IMR-90 (cell line): ENCODE results near the gene MEGF8. TPM values are rescaled to one million over a fixed set of nuclear protein-coding genes. Genes with fewer than 3 reads are reported as not detected.

ENCODE experiments used
- ATAC-seq: fragments of 200-7000 bp; cut with Tn5 transposase; 2 replicates; pipeline ENCODE4 v1.9.1; 2020; ENCODE audit warnings: low read depth, mild to moderate bottlenecking, moderate library complexity
- BruUV-seq: library from RNA; stranded (reverse); fragments of 400-500 nt; replicated peaks from 2 replicates; lab custom pipeline; 2021; lab: Mats Ljungman, UMichigan
- CTCF ChIA-PET: fragments of 300-600 bp; formaldehyde crosslinking; extraction: SDS; loops from one replicate; lab custom pipeline; 2021; ENCODE audit warnings: antibody characterized with exemption; lab: Yijun Ruan, JAX
- POLR2A ChIA-PET: fragments of 300-600 bp; sonication (Branson Sonifier 250); formaldehyde crosslinking; loops from one replicate; lab custom pipeline; 2022; ENCODE audit warnings: antibody characterized with exemption; ENCODE audit not compliant: unreplicated experiment; lab: Charles Lee
- DNase-seq: peaks from one replicate; pipeline ENCODE4 v3.0.0; 2013
- H2AFZ ChIP-seq: replicated peaks from 2 replicates; pipeline ENCODE3; 2013; ENCODE audit warnings: low read length, mild to moderate bottlenecking; ENCODE audit not compliant: poor library complexity
- H2AK5ac ChIP-seq: 2 replicates; pipeline ENCODE4 v1.6.1; 2013; ENCODE audit warnings: low read depth, low read length, inconsistent platforms
- H2AK9ac ChIP-seq: replicated peaks from 2 replicates; pipeline ENCODE3; 2013; ENCODE audit warnings: mild to moderate bottlenecking, low read depth, low read length, moderate library complexity; ENCODE audit not compliant: poor library complexity
- H2BK120ac ChIP-seq: 2 replicates; pipeline ENCODE4 v1.6.1; 2013; ENCODE audit warnings: low read depth, low read length, inconsistent platforms
- H2BK15ac ChIP-seq: 3 replicates; pipeline ENCODE4 v1.6.1; 2013; ENCODE audit warnings: low read depth, low read length, inconsistent platforms
- H2BK20ac ChIP-seq: 2 replicates; pipeline ENCODE4 v1.6.1; 2013; ENCODE audit warnings: low read depth, mild to moderate bottlenecking, inconsistent platforms, low read length, moderate library complexity
- H2BK5ac ChIP-seq: 2 replicates; pipeline ENCODE4 v1.6.1; 2013; ENCODE audit warnings: mild to moderate bottlenecking, low read depth, low read length, inconsistent platforms; ENCODE audit not compliant: poor library complexity, severe bottlenecking
- H3K14ac ChIP-seq: replicated peaks from 2 replicates; pipeline ENCODE4 v1.6.1; 2013; ENCODE audit warnings: low read depth, low read length, inconsistent platforms
- H3K18ac ChIP-seq: 2 replicates; pipeline ENCODE4 v1.6.1; 2013; ENCODE audit warnings: low read depth, low read length, control low read depth
- H3K23ac ChIP-seq: 2 replicates; pipeline ENCODE4 v1.6.1; 2013; ENCODE audit warnings: low read depth, low read length, inconsistent platforms
- H3K27ac ChIP-seq: 2 replicates; pipeline ENCODE4 v1.5.1; 2013; ENCODE audit warnings: mild to moderate bottlenecking, control low read depth, low read length; ENCODE audit not compliant: insufficient read depth
- H3K27me3 ChIP-seq: 2 replicates; pipeline ENCODE4 v1.6.1; 2013; ENCODE audit warnings: low read length; ENCODE audit not compliant: control insufficient read depth, insufficient read depth
- H3K36me3 ChIP-seq: 2 replicates; pipeline ENCODE4 v1.6.1; 2013; ENCODE audit warnings: low read length, mixed read lengths; ENCODE audit not compliant: control insufficient read depth, insufficient read depth
- H3K4ac ChIP-seq: 2 replicates; pipeline ENCODE4 v1.6.1; 2013; ENCODE audit warnings: low read depth, low read length, inconsistent platforms
- H3K4me1 ChIP-seq: 2 replicates; pipeline ENCODE4 v1.6.1; 2013; ENCODE audit warnings: low read length, mixed read lengths; ENCODE audit not compliant: control insufficient read depth, insufficient read depth
- H3K4me2 ChIP-seq: 2 replicates; pipeline ENCODE4 v1.6.1; 2013; ENCODE audit warnings: low read depth, mild to moderate bottlenecking, control low read depth, low read length, moderate library complexity
- H3K4me3 ChIP-seq: 2 replicates; pipeline ENCODE4 v1.5.1; 2013; ENCODE audit warnings: low read depth, mild to moderate bottlenecking, control low read depth, low read length, moderate library complexity; ENCODE audit not compliant: insufficient read depth
- H3K56ac ChIP-seq: 2 replicates; pipeline ENCODE4 v1.6.1; 2013; ENCODE audit warnings: low read length, inconsistent platforms; ENCODE audit not compliant: insufficient read depth; ENCODE audit errors: extremely low read depth
- H3K79me1 ChIP-seq, 2 experiments: 2 replicates each; pipeline ENCODE4 v1.6.1; 2013; ENCODE audit warnings: low read length in 2 of 2, inconsistent platforms in 1 of 2, low read depth in 1 of 2
- H3K9ac ChIP-seq: 2 replicates; pipeline ENCODE4 v1.6.1; 2013; ENCODE audit warnings: low read depth, low read length, control low read depth
- H3K9me1 ChIP-seq: 2 replicates; pipeline ENCODE4 v1.6.1; 2013; ENCODE audit warnings: low read length, inconsistent platforms; ENCODE audit not compliant: insufficient read depth
- H3K9me3 ChIP-seq: 2 replicates; pipeline ENCODE4 v1.6.1; 2013; ENCODE audit warnings: low read length; ENCODE audit not compliant: control insufficient read depth, insufficient read depth
- H4K20me1 ChIP-seq: 2 replicates; pipeline ENCODE4 v1.6.1; 2013; ENCODE audit warnings: low read length, inconsistent platforms; ENCODE audit not compliant: insufficient read depth
- H4K5ac ChIP-seq: 2 replicates; pipeline ENCODE4 v1.6.1; 2013; ENCODE audit warnings: mild to moderate bottlenecking, low read depth, low read length, control low read depth
- H4K8ac ChIP-seq, 2 experiments: 2 replicates each; pipeline ENCODE4 v1.6.1; 2013; ENCODE audit warnings: low read depth in 2 of 2, low read length in 2 of 2, control low read depth in 1 of 2, inconsistent platforms in 1 of 2
- H4K91ac ChIP-seq: 2 replicates; pipeline ENCODE4 v1.6.1; 2013; ENCODE audit warnings: low read depth, low read length, inconsistent platforms; ENCODE audit not compliant: insufficient read depth
- BHLHE40 ChIP-seq: fragments of 150-350 bp; IDR thresholded peaks from 2 replicates; pipeline ENCODE4 v1.6.1; 2016; ENCODE audit warnings: mild to moderate bottlenecking, low read depth, low read length
- CEBPB ChIP-seq: IDR thresholded peaks from 2 replicates; pipeline ENCODE4 v1.6.1; 2012; ENCODE audit warnings: low read depth, low read length, improper control_type of control experiment
- CHD1 ChIP-seq: IDR thresholded peaks from 2 replicates; pipeline ENCODE4 v1.6.1; 2012; ENCODE audit warnings: low read depth, low read length, improper control_type of control experiment
- CTCF ChIP-seq: conservative IDR thresholded peaks from 2 replicates; pipeline ENCODE4 v1.5.1; 2012; ENCODE audit warnings: mild to moderate bottlenecking, low read depth, low read length, improper control_type of control experiment
- ELK1 ChIP-seq: fragments of 150-350 bp; IDR thresholded peaks from 2 replicates; pipeline ENCODE4 v1.6.1; 2016; ENCODE audit warnings: low read depth, mild to moderate bottlenecking, low read length, moderate library complexity, borderline replicate concordance
- FOS ChIP-seq: fragments of 150-350 bp; IDR thresholded peaks from 2 replicates; pipeline ENCODE4 v1.6.1; 2016; ENCODE audit warnings: low read depth, low read length
- MAFK ChIP-seq: IDR thresholded peaks from 2 replicates; pipeline ENCODE4 v1.6.1; 2012; ENCODE audit warnings: low read depth, low read length, improper control_type of control experiment
- MAZ ChIP-seq: IDR thresholded peaks from 2 replicates; pipeline ENCODE4 v1.6.1; 2012; ENCODE audit warnings: low read depth, mild to moderate bottlenecking, low read length, improper control_type of control experiment, moderate library complexity, borderline replicate concordance
- MXI1 ChIP-seq: IDR thresholded peaks from 2 replicates; pipeline ENCODE4 v1.6.1; 2012; ENCODE audit warnings: low read depth, mild to moderate bottlenecking, low read length, moderate library complexity, borderline replicate concordance
- NFE2L2 ChIP-seq: fragments of 150-350 bp; IDR thresholded peaks from 2 replicates; pipeline ENCODE4 v1.6.1; 2016; ENCODE audit warnings: low read depth, mild to moderate bottlenecking, low read length
- POLR2A ChIP-seq: IDR thresholded peaks from 2 replicates; pipeline ENCODE4 v1.6.1; 2012; ENCODE audit warnings: mild to moderate bottlenecking, low read depth, low read length
- RCOR1 ChIP-seq: IDR thresholded peaks from 2 replicates; pipeline ENCODE4 v1.6.1; 2012; ENCODE audit warnings: mild to moderate bottlenecking, low read length, improper control_type of control experiment; ENCODE audit not compliant: insufficient replicate concordance
- RFX5 ChIP-seq: IDR thresholded peaks from 2 replicates; pipeline ENCODE4 v1.8.0; 2012; ENCODE audit warnings: low read depth, mild to moderate bottlenecking, low read length, moderate library complexity
- USF2 ChIP-seq: fragments of 150-350 bp; IDR thresholded peaks from 2 replicates; pipeline ENCODE4 v1.6.1; 2017; ENCODE audit warnings: mild to moderate bottlenecking, antibody characterized with exemption, low read length, low read depth
- WGBS, 2 experiments: methylation state at CpG; one replicate each; pipeline versions ENCODE4 v1.1.5 to v1.1.7; 2013; ENCODE audit warnings: missing lambda C conversion rate in 2 of 2; ENCODE audit not compliant: insufficient read length in 1 of 2; ENCODE audit errors: extremely low coverage in 2 of 2; 5-methylcytosine and 5-hydroxymethylcytosine counted together
- dilution Hi-C: fragments of 300-500 bp; cut with HindIII; formaldehyde crosslinking; loops from one replicate; pipeline ENCODE4 v1.14.3; 2018; ENCODE audit warnings: low sequenced_read_pairs; ENCODE audit not compliant: unreplicated experiment
- in situ Hi-C: fragments of 300-500 bp; cut with MboI; formaldehyde crosslinking; loops from 3 replicates; pipeline ENCODE4 v1.14.3; 2019; ENCODE audit warnings: low sequenced_read_pairs, inconsistent platforms, mixed read lengths
- intact Hi-C: fragments of 100-400 bp; cut with micrococcal nuclease; formaldehyde crosslinking; loops from 2 replicates; pipeline ENCODE4 v1.10.0; 2022
- polyA plus RNA-seq, 3 experiments: library from polyadenylated mRNA; depleted of rRNA; stranded (reverse); fragments of >200 nt; gene quantifications; 2 replicates each; pipeline ENCODE4 v1.2.3, GENCODE V29; 2012; ENCODE audit warnings: low replicate concordance in 1 of 3
- total RNA-seq: library from RNA; depleted of rRNA; stranded (reverse); fragments of >200 nt; gene quantifications from 2 replicates; pipeline ENCODE4 v1.2.3, GENCODE V29; 2012

Gene MEGF8
- total and polyA plus RNA-seq, 2 of the 4 experiments (the other 2 are of a cell fraction): 2.3 to 12.5 TPM

GRCh38 chr19:42281146-42281826 is 44.1 kb upstream of the MEGF8 start:
- peak overlapping the region; percentile 74 for H2BK20ac ChIP-seq
- peak overlapping the region; percentile 84 for H3K14ac ChIP-seq
- H2AK9ac ChIP-seq: peak overlapping the region; percentile 99
- no peak for DNase-seq
- peak overlapping the region; percentile 76 for H3K4me2 ChIP-seq
- peak overlapping the region; percentile 15 to 89 for H4K8ac ChIP-seq
- H3K4ac ChIP-seq: peak overlapping the region; percentile 94
- H3K9me1 ChIP-seq: peaks cover 16% of the 10 kb centered on the region
- H3K27me3 ChIP-seq: no peaks in the 10 kb centered on the region
- no TSS peak for BruUV-seq
- peak overlapping the region; percentile 70 for H4K91ac ChIP-seq
- H3K27ac ChIP-seq: peak overlapping the region; percentile 93
- H2BK120ac ChIP-seq: peak overlapping the region; percentile 88
- H3K79me1 ChIP-seq: peaks cover 39 to 76% of the 10 kb centered on the region in 2 experiments
- POLR2A ChIA-PET: no interaction called here
- CTCF ChIA-PET: interaction anchor here (1.0 to 3.6 kb wide), 2 partner anchors 35 to 36 kb away, joined by 3 to 29 read pairs; no protein-coding TSS in a partner anchor
- ATAC-seq: no peak
- peak overlapping the region; percentile 72 for H3K9ac ChIP-seq
- dilution Hi-C loops (no loop called here), in situ Hi-C loops (no loop called here), intact Hi-C loops (loop anchor here (2.0 kb wide), 1 partner anchor 26 kb away; the partner anchor contains the start of gene ERF)
- whole genome bisulfite sequencing, 2 experiments: 0% methylated on average over 3 of the region's 25 CpGs; no CpG with 5 or more reads in 1 of the 2 experiments
- no peaks in the 10 kb centered on the region for H3K9me3 ChIP-seq
- peak overlapping the region; percentile 65 for H3K4me3 ChIP-seq
- peaks cover 58% of the 10 kb centered on the region for H3K4me1 ChIP-seq
- peaks cover 44% of the 10 kb centered on the region for H4K20me1 ChIP-seq
- H2BK15ac ChIP-seq: peak overlapping the region; percentile 26; the same call in 1 of the 3 replicates
- TF ChIP-seq CEBPB (no peak), MAFK (no peak), ELK1 (no peak), USF2 (no peak), POLR2A (no peak; the same call in 1 of the 2 replicates), CTCF (no peak), BHLHE40 (no peak), RFX5 (no peak), RCOR1 (no peak), MAZ (no peak), FOS (no peak), MXI1 (no peak), CHD1 (no peak), NFE2L2 (no peak)
- H3K56ac ChIP-seq: peak overlapping the region; percentile 18; the same call in 1 of the 2 replicates
- H2BK5ac ChIP-seq: peak overlapping the region; percentile 86
- peak overlapping the region; percentile 30 for H4K5ac ChIP-seq
- H3K36me3 ChIP-seq: peaks cover 2% of the 10 kb centered on the region; the same call in 1 of the 2 replicates
- peak overlapping the region; percentile 44 for H3K18ac ChIP-seq
- H2AFZ ChIP-seq: peak overlapping the region; percentile 90
- peak overlapping the region; percentile 97 for H2AK5ac ChIP-seq
- H3K23ac ChIP-seq: peak overlapping the region; percentile 91
